ENCODE results near the gene SYNGR4.
"Not testable (repeated sequence)": the region's sequence is repeated elsewhere in the genome, so short reads cannot be mapped to it uniquely, and the experiment has no call there.

SYNGR4 gene, protein sequence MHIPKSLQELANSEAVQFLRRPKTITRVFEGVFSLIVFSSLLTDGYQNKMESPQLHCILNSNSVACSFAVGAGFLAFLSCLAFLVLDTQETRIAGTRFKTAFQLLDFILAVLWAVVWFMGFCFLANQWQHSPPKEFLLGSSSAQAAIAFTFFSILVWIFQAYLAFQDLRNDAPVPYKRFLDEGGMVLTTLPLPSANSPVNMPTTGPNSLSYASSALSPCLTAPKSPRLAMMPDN

DNA sequence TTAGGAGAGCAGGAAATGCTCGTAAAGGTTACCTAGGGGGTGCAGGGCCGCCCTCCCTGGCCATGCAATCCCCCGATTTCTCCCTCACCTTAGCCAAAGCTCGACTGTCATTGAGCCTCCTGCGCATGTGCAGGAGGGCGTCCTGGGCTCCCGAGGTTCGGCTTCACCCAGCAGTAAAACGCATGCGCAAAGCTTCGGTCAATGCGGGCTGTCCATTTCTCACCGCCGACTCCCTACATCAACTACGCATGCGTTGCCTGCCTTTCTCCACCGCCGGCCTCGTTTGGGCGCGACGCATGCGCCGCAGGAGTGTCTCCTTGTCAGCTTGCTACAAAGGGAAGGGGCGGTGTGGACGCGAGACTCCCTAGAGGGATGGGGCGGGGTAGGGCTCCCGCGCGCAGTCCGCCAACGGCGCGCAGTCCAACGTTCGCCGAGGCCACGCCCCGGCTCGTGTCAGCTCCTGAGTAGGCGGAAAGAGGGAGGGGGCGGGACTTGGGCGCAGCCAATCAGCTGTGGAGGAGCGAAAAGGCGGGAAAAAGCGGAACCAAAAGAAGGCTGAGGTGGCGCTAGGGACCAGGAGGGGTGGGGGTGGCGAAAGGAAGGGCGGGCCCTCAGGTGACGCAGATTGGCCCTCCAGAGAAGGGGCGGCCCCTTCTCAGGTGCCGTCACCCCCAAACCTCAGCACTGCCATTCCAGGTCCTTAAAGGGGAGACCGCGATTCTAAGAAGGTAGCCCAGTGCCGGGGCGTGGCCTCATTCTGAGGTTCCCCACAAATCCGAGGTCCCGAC lies at the start of gene SYNGR4, which contains the start of gene TMEM143:
SYNGR4 (plus strand) TSS at position 558 of the 788 bp plus-strand sequence. CDS start 1,476 bp downstream, outside the sequence.
TMEM143 (minus strand) TSS at position 131 of the 788 bp plus-strand sequence; CDS start at position 111, 20 bp downstream.
- DNase-seq (ENCODE audit: low spot score) = peak; percentile 99

DNA sequence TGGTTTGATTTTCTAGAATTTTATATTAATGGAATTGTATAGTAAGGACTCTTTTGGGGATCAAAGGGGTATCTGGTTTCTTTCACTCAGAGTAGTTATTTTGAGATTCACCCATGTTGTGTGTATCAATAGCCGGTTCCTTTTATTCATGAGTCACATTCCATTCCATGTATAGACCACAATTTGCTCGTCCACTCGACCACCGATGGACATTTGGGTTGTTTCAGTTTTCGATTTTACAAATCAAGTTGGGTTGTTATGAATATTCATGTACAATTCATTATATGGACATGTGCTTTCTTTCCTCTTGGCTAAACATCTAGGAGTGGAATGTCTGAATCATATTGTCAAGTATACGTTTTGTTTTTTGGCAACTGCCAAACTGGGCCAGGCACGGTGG lies 48.5 kb upstream of the SYNGR4 start:
- no peak for DNase-seq (ENCODE audit: low spot score)

DNA sequence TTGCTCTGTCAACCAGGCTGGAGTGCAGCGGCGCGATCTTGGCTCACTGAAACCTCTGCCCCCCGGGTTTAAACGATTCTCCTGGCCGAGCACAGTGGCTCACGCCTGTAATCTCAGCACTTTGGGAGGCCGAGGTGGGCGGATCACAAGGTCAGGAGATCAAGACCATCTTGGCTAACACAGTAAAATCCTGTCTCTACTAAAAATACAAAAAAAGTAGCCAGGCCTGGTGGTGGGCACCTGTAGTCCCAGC lies 46.5 kb upstream of the SYNGR4 start:
- not testable (repeated sequence) for DNase-seq (ENCODE audit: low spot score)

DNA sequence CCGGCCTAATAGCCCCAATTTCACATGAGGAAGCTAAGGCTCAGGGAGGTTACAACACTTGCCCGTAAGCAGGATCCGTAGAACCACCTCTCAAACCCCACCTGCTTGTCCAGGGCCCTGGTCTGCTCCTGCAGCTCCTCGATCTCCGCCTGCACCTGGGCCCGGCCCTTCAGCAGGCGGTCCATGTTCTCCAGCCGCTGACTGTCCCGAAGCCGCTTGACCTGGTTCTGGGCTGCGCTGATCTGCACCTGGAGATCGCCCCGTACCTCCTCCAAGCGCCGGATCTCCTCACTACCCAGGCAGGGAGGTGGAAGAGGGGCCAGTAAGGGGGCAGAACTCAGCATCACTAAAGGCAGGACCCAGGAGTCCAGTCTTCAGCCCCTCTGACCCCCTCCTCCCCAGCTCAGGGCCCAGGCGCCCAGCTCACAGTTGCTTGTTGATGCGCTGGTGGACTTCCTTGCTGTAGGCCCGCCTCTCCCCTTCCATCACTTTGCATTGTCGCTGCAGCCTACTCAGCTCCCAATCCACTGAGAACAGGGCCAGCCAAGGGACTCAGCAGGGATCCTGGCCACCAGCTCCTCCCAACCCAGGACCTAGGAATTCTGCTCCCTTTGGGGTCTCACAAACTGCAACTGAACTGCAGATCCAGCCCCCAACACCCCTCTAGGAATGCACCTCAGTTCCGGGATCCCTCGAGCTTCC lies 45.7 kb upstream of the SYNGR4 start:
- DNase-seq (ENCODE audit: low spot score) = no peak

DNA sequence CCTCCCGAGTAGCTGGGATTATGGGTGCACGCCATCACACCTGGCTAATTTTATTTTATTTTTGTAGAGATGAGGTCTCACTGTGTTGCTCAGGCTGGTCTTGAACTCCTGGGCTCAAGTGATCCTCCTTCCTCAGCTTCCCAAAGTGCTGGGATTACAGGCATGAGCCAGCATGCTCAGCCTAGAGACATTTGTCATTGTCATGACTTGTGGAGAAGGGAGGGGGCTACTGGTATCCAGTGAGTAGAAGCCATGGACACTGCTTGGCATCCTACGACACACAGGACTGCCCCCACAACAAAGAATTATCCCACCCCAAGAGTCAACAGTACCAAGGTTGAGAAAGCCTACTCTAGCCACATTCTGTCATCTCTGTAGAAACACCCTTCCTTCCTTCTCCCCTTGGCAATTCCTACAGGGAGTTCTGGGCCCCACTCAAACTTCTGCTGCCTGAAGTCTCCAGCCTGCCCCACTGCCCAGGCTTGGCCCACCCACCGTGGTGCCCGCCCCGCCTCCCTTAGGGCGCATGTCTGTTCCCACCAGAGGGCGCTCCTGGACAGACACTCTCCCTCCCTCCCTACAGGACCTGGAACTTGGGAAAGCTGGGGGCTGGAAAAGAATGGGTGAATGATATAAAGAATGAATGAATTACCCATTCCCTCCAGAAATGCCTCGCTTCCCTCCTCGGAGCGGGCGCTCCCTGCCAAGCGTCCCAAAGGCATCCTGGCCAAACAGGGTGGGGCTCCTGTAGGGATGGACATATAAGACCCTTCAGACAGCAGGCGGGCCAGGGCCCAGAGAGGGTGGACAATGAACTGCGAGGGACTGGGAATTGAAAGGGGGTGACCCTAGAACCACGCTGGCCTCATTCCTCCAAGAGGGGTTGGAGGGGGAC lies 44.3 kb upstream of the SYNGR4 start:
- DNase-seq (ENCODE audit: low spot score) = peak; percentile 71

DNA sequence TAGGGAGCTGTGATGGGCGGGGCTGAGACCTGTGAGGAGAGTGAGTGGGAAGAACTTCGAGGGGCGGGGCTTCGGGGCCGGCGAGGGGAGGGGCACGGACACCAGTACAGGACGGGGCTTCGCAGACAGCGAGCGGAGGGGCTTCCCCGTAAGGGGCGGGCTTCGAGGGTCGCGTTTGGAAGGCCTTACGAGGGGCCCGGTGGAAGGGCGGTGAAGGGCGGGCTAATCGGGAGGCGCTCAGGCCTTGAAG lies 42.9 kb upstream of the SYNGR4 start:
- peak; percentile 99 for DNase-seq (ENCODE audit: low spot score)

DNA sequence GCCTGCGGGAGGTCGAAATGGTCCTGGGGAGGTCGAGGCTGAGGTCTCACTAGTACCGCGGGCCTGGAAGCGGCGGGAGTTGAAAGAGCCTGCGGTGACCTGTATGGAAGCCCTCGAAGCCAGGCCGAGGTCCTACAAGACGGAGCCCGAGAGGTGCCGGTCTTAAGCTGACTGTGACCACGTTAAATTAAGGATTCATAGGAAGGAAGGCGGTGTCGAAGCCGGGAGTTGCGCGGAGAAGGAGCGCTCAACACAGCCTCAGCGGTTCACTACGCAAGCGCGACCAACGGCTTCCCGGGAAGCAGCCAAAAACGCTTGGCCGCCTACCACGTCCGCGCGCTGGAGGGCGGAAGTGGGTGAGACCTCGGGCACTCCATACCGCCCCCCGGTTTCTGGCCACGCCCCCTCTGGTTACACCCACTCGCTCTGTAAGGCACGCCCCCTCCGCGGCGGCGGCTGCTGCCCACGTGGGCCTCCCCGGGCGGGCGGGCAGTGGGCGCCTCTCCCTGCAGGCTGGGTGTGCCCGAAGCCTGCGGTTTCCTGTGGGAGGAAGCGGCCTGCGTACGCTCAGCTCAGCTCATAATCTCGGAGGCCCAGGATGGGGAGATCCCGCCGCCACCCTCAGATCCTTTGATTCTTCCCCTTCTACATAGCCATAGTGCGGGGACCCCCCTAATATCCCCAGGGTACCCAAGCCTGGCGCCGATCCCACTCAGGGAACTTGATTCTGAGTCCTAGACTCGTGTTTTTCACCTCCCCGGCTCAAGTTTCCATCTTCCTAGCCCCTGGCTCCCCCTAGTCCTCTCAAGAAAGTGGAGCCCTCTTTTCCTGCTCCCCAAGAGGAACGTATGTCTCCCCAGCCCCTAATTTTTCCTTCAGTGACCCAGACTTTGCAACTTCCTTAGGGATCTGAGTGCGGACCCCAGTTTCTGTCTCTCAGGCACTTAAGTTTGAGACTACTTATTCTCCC lies 42.3 kb upstream of the SYNGR4 start:
- peak; percentile 99 for DNase-seq (ENCODE audit: low spot score)

DNA sequence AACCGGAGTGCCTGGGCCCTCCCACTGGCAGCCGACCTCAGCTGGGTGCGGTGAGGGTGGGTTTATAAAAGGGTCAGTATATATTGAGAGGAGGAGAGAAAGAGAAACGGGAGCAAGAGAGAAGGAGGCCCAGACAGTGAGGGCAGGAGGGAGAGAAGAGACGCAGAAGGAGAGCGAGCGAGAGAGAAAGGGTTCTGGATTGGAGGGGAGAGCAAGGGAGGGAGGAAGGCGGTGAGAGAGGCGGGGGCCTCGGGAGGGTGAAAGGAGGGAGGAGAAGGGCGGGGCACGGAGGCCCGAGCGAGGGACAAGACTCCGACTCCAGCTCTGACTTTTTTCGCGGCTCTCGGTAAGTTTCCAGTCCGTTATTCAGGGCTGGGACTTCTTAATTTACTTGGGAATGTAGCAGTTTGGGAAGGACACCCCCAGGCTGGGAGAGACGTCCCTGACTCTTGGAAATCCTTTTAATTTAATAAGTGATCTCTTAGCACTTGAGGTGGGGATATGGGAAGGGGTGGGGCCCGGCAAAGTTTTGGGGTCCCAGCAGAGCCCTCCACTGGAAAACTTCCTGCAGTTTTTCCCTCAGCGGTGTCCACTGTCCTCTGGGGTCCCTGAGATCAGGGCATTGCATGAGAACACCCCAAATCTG lies 38.8 kb upstream of the SYNGR4 start, which contains the start of gene EMP3:
EMP3 (plus strand) TSS at position 288 of the 646 bp plus-strand sequence. CDS start 1,293 bp downstream, outside the sequence.
- peak; percentile 87 for DNase-seq (ENCODE audit: low spot score)

DNA sequence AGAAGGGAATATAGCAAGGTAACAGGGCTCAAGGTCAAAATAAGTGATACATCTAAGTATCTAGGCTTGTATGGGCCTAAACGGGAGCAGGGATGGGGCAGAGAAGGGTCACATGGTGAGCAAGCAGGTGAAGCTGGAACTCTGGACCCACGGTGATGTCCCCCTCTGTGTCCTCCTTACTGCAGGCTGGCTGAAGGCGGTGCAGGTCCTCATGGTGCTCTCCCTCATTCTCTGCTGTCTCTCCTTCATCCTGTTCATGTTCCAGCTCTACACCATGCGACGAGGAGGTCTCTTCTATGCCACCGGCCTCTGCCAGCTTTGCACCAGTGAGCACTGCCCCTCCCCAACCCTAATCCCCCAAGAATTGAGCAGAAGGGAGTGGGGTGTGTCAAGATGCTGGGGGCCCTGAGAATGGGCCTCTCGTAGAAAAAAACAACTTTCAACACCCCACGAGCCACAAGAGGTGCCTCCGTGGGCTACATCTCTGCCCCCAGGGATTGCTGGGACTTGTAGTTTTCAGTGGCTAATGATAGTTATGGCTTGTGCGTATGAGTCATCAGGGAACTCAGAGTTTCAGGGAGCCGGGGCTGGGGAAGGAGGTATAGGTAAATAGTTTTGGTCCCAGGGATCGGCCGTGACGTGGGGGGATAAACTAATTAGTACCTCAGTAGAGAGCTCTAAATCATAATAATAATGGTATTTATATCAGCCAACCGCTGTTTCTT lies 34.8 kb upstream of the SYNGR4 start:
- peak; percentile 61 for DNase-seq (ENCODE audit: low spot score)

DNA sequence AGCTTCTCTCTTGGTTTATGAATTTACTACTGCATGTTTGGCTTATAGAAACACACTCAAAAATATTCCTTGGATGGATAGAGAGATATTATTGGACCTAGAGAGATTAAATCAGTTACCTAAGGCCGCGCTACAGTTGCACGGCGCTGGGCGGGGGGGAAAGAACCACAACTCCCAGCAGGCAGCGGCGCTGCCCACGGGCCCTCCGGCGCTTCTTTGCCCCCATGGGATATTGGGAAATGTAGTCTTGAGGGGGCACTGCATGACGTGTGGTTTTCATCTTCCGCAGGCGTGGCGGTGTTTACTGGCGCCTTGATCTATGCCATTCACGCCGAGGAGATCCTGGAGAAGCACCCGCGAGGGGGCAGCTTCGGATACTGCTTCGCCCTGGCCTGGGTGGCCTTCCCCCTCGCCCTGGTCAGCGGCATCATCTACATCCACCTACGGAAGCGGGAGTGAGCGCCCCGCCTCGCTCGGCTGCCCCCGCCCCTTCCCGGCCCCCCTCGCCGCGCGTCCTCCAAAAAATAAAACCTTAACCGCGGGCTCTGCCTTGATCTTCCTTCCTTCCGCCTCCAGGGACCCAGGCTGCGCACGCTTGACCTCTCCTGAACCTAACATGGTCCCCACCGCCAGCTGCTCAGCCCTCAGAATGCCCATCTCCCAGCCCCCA lies 34.0 kb upstream of the SYNGR4 start:
- peak; percentile 89 for DNase-seq (ENCODE audit: low spot score)

DNA sequence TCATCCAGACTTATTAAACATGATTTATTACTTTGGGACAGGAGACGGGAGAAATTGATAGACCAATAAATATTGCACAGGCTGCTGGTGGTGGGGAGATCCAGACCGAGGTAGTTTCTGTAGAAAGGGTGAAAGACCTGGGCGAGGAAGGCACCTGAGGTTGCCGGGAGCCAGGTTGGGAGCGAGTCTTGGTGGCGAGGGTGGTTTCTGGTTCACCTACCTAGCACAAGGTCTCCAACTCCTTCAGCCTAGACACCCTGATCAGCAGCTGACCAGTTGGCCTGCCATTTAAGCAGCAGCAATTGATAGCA lies 31.9 kb upstream of the SYNGR4 start:
- no peak for DNase-seq (ENCODE audit: low spot score)

DNA sequence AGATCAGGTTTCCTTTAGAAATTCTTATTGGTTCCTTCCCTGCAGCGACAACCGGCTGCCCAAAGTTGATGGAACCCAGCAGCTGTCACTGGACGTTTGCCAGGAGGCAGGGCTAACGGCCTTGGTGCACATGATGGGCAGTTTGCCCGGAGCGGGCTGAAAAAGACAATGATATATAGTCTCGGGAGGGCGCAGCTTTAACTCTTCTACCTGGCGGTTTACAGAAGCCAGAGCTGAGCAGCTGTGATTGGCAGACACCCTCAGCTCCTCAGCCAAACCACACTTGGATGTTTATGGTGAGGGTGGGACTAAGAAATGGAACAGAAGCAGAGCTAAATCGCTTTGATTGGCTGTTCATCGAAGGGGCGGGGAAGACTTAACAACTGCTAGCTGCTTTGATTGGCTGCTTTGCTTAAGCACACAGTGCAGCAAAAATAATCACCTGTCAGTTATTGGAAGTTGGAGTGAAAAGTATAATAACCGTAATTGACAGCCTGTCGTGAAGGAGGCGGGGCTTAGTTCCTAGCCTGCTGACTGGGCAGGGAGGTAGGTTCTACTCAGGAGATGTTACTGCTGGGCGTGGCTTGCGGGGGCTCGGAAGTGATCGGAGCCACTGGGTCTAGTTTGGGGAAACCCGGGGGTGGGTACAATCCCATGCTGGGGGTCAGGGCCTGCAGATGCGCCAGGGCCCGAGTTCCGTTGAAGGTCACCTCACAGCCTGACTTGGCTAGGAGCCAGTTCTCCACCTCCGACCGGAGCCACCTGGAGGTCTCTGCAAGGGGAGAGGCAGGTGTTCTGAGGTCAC lies 31.3 kb upstream of the SYNGR4 start:
- peak; percentile 95 for DNase-seq (ENCODE audit: low spot score)

DNA sequence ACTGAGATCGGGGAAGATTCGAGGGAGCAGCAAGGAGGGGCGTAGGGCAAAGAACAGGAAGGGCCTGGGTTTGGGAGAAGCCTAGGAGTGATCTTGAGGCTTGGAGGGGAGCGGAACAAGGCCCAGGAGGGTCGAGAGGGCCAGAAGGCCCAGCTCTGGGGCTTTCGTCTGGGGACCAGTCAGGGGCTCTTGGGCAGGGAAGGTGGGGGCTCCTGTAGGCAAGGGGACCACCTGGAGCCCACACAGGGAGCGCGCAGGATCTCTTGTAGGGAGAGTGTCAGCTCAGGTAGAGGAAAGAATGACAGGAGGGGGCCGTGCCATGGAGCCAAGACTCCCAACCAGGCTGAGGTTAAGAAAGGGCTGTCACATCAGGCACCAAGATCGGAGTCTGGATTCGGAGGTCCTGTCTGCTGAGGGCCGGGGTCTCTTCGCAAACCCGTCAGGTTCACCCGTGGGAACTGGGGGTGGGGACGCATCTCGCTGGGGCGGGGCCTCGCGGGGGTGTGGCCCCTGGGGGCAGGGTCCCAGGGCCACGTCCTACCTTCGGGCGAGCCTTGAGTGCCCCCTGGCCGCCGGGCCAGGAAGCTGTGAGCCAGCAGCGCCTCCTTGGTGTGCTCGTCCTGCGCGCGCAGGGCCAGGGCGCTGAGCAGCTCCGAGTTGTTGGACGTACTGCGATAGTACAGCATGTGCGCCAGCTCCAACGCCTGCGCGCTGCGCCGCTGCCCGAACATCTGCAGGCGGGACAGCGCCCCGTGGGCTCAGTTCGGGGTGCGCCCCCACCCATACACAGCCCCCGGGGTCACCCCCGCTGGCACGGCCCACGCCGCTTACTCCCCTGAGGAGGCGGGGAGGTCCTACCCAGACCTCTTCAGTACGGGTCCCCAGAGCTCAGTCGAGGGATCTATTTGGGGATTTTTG lies 30.4 kb upstream of the SYNGR4 start:
- DNase-seq (ENCODE audit: low spot score) = peak; percentile 95

DNA sequence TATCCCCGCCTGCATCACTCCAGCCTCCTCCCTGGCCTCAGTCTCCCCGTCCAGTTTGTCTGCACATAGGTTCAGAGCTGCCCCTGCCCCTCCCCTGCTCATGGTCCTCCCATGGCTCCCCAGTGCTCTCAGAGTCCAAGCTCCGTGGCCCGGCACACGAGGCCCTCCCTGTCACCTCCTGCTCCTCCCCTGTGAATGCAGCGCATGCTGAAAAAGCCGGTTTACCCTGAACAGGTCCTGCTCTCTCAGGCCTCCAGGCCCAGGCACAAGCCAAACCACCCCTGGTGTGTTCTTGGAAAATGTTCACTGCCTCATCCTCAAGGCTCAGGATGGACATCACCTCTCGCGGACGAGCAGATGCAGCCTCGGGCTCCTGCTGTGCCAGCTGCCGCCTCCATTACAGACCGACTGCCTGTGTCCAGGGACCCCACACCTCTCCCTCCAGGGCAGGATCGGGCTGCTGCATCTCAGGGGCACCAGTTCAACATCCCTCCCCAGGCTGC lies 25.9 kb upstream of the SYNGR4 start:
- no peak for DNase-seq (ENCODE audit: low spot score)

DNA sequence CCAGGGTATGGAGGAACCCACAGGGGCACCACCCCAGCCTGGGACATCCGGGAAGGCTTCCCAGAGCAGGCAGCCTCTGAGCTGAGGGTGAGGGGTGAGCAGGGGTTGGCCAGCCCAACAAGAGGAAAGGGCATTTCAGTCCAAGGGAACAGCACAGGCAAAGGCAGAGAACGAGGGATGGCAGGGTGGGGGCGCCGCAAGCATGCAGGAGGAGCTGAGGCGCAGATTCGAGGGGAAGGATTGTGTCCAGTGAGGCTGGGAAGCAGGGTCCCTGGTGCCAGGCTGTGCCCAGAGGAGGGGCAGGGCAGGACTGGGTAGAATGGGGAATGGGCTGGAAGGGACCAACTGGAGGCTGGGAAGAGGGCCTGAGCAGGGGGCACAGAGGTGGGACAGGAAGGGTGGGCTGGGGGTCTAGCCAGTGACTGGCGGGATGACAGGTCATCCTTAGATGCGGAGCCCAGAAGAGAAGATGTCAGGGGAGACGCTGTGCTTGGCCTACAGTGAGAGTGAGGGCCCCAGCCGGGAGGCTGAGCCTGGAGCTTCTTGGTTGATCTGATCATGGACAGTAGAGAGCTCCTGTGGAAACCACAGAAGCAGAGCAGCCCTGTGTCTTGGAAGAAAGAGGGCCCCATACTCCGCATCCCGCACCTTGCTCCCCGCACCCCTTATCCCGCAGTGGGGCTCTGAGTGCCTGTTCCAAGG lies 25.2 kb upstream of the SYNGR4 start:
- no peak for DNase-seq (ENCODE audit: low spot score)

DNA sequence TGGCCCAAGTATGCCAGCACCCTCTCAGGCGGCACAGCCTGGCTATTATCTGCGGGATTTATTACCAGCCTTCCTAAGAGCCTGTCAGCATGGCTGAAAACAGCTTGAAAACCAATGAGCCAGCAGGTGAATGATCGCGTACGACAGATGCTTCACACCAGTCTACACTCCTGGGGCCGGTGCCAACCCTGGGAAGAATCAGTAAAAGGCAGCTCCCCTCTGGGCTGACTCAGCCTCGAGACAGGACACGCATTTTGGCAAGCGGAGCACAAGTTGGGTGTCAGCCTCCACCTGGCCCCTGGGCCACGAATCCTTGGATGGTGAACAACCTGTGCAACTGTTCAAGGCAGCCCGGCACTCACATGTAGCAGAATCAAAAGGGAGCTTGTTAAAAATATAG lies 23.2 kb upstream of the SYNGR4 start:
- DNase-seq (ENCODE audit: low spot score) = no peak

All from activated CD4-positive, alpha-beta T cell treated with anti-CD3 and anti-CD28 coated beads, Interleukin-2, Interleukin-4, amounts not matched to agents 100 ng/mL and 50 ng/mL, durations not matched to agents 16 hours and 8 hours (primary cell).